HepG2 (cell line): Measurements from ENCODE around the gene CDH13. TPM values are rescaled to one million over a fixed set of nuclear protein-coding genes. Genes with fewer than 3 reads are reported as not detected.

Source experiments
- ATAC-seq: fragments of 200-7000 bp; cut with Tn5 transposase; 3 replicates; pipeline ENCODE4 v1.9.1; 2020; ENCODE audit warnings: mild to moderate bottlenecking, moderate library complexity
- BruUV-seq: library from RNA; stranded (reverse); fragments of 400-500 nt; replicated peaks from 2 replicates; lab custom pipeline; 2021; lab: Mats Ljungman, UMichigan
- CTCF ChIA-PET: fragments of 300-600 bp; formaldehyde crosslinking; extraction: SDS; loops from one replicate; lab custom pipeline; 2021; ENCODE audit warnings: low total read pairs, inconsistent platforms, low intra/inter-chr PET ratio; lab: Yijun Ruan, JAX
- POLR2A ChIA-PET: fragments of 350-600 bp; sonication (Branson Sonifier 250); formaldehyde crosslinking; loops from one replicate; lab custom pipeline; 2020; ENCODE audit warnings: antibody characterized with exemption, inconsistent platforms; lab: Yijun Ruan, JAX
- DNase-seq: peaks from one replicate; pipeline ENCODE4 v3.0.0-alpha.2; 2015; ENCODE audit warnings: low spot score
- FAIRE-seq: peaks from 3 replicates; lab custom pipeline; 2011; peaks lifted over from hg19 to GRCh38; lab: Jason Lieb, UNC
- H2AFZ ChIP-seq: one replicate; pipeline ENCODE4 v1.6.1; 2011; ENCODE audit warnings: low read length, inconsistent platforms
- H3K27ac ChIP-seq: fragments of 300-600 bp; 3 replicates; pipeline ENCODE4 v1.8.0; 2011; ENCODE audit warnings: mixed run types, mild to moderate bottlenecking, mixed read lengths, low read length, inconsistent platforms; ENCODE audit not compliant: insufficient read depth; ENCODE audit errors: extremely low read length
- H3K27me3 ChIP-seq, 2 experiments: fragments of 200-600 bp in 1 of 2; 2 replicates in 1 of 2; 3 replicates in 1 of 2; pipeline versions ENCODE4 v1.6.0 to v1.8.0; 2011; ENCODE audit warnings: low read length in 2 of 2, mild to moderate bottlenecking in 2 of 2, moderate library complexity in 2 of 2, inconsistent platforms in 1 of 2; ENCODE audit not compliant: insufficient read depth in 2 of 2, control insufficient read depth in 1 of 2
- H3K36me3 ChIP-seq, 2 experiments: fragments of 200-600 bp in 1 of 2; replicated peaks in 1 of 2; 2 replicates in 1 of 2; 3 replicates in 1 of 2; pipeline versions ENCODE4 v1.5.1 to v1.8.0; 2011; ENCODE audit warnings: low read length in 2 of 2, inconsistent platforms in 1 of 2; ENCODE audit not compliant: insufficient read depth in 2 of 2, control insufficient read depth in 1 of 2
- H3K4me1 ChIP-seq: 2 replicates; pipeline ENCODE4 v1.5.1; 2012; ENCODE audit warnings: low read length, inconsistent platforms; ENCODE audit not compliant: insufficient read depth
- H3K4me2 ChIP-seq: 2 replicates; pipeline ENCODE4 v1.6.0; 2011; ENCODE audit warnings: low read depth, low read length, inconsistent platforms
- H3K4me3 ChIP-seq, 3 experiments: fragments of 200-600 bp in 1 of 3; sonication (generic), shearing (Covaris generic) in 1 of 3; replicated peaks in 1 of 3; 2 replicates each; pipeline ENCODE4 v1.5.1; 2011 to 2016; ENCODE audit warnings: low read length in 3 of 3, inconsistent platforms in 2 of 3, low read depth in 2 of 3, mild to moderate bottlenecking in 2 of 3, control low read depth in 1 of 3, mixed read lengths in 1 of 3; ENCODE audit not compliant: insufficient read depth in 1 of 3
- H3K79me2 ChIP-seq: one replicate; pipeline ENCODE4 v1.6.1; 2011; ENCODE audit warnings: low read length, inconsistent platforms; ENCODE audit not compliant: insufficient read depth
- H3K9ac ChIP-seq: 2 replicates; pipeline ENCODE4 v1.6.0; 2011; ENCODE audit warnings: mild to moderate bottlenecking, low read depth, low read length, inconsistent platforms; ENCODE audit not compliant: insufficient read depth
- H3K9me3 ChIP-seq: 2 replicates; pipeline ENCODE4 v1.5.1; 2012; ENCODE audit warnings: mild to moderate bottlenecking, low read length
- H4K20me1 ChIP-seq: 2 replicates; pipeline ENCODE4 v1.6.0; 2011; ENCODE audit warnings: inconsistent platforms, mild to moderate bottlenecking, low read length, moderate library complexity; ENCODE audit not compliant: insufficient read depth
- CCAR2 ChIP-seq: fragments of 200-400 bp; formaldehyde crosslinking; optimal IDR thresholded peaks from 2 replicates; pipeline ENCODE3; 2018; ENCODE audit warnings: low read depth, mild to moderate bottlenecking, low read length, moderate library complexity
- EED ChIP-seq: sonication (generic); formaldehyde crosslinking; IDR thresholded peaks from 2 replicates; pipeline ENCODE4 v1.5.0; 2020; ENCODE audit warnings: mild to moderate bottlenecking, missing genetic modification reagents
- ETS1 ChIP-seq: sonication (generic); formaldehyde crosslinking; IDR thresholded peaks from 2 replicates; pipeline ENCODE4 v1.4.0; 2020; ENCODE audit warnings: missing genetic modification reagents
- HMGXB3 ChIP-seq: sonication (generic); formaldehyde crosslinking; IDR thresholded peaks from 2 replicates; pipeline ENCODE4 v1.4.0; 2020; ENCODE audit warnings: missing genetic modification reagents, borderline replicate concordance
- RARA ChIP-seq: IDR thresholded peaks from 2 replicates; pipeline ENCODE4 v1.6.1; 2016; ENCODE audit warnings: missing genetic modification reagents, missing compliant biosample characterization
- RBAK ChIP-seq: sonication (generic); formaldehyde crosslinking; IDR thresholded peaks from 2 replicates; pipeline ENCODE4 v1.5.1; 2020; ENCODE audit warnings: mild to moderate bottlenecking, missing genetic modification reagents
- SAP130 ChIP-seq: IDR thresholded peaks from 2 replicates; pipeline ENCODE4 v1.6.1; 2016; ENCODE audit warnings: low read depth
- SP140L ChIP-seq: sonication (generic); formaldehyde crosslinking; IDR thresholded peaks from 2 replicates; pipeline ENCODE4 v1.4.0; 2020; ENCODE audit warnings: missing genetic modification reagents, borderline replicate concordance
- ZGPAT ChIP-seq: IDR thresholded peaks from 2 replicates; pipeline ENCODE4 v1.6.1; 2016; ENCODE audit warnings: mild to moderate bottlenecking
- ZMAT5 ChIP-seq: sonication (generic); formaldehyde crosslinking; IDR thresholded peaks from 2 replicates; pipeline ENCODE4 v1.5.0; 2020; ENCODE audit warnings: mild to moderate bottlenecking, low read depth, missing genetic modification reagents, borderline replicate concordance
- ZNF101 ChIP-seq: sonication (generic); formaldehyde crosslinking; IDR thresholded peaks from 2 replicates; pipeline ENCODE4 v1.4.0; 2020; ENCODE audit warnings: mild to moderate bottlenecking, low read depth, missing genetic modification reagents, borderline replicate concordance
- ZNF12 ChIP-seq: sonication (generic); formaldehyde crosslinking; IDR thresholded peaks from 2 replicates; pipeline ENCODE4 v1.5.0; 2020; ENCODE audit warnings: missing genetic modification reagents
- ZNF20 ChIP-seq: sonication (generic); formaldehyde crosslinking; IDR thresholded peaks from 2 replicates; pipeline ENCODE4 v1.4.0; 2020; ENCODE audit warnings: mild to moderate bottlenecking, moderate library complexity, missing genetic modification reagents
- ZNF484 ChIP-seq: sonication (generic); formaldehyde crosslinking; IDR thresholded peaks from 2 replicates; pipeline ENCODE4 v1.5.1; 2020; ENCODE audit warnings: mild to moderate bottlenecking, low read depth, missing genetic modification reagents, borderline replicate concordance
- ZNF557 ChIP-seq: sonication (generic); formaldehyde crosslinking; IDR thresholded peaks from 2 replicates; pipeline ENCODE4 v1.4.0; 2020; ENCODE audit warnings: missing genetic modification reagents
- ZNF672 ChIP-seq: sonication (generic); formaldehyde crosslinking; IDR thresholded peaks from 2 replicates; pipeline ENCODE4 v1.8.1; 2022; ENCODE audit warnings: missing genetic modification reagents
- ZNF674 ChIP-seq: sonication (generic); formaldehyde crosslinking; IDR thresholded peaks from 2 replicates; pipeline ENCODE4 v1.5.0; 2020; ENCODE audit warnings: low read depth, mild to moderate bottlenecking, missing genetic modification reagents
- ZNF678 ChIP-seq: sonication (generic); formaldehyde crosslinking; IDR thresholded peaks from 2 replicates; pipeline ENCODE4 v1.4.0; 2020; ENCODE audit warnings: mild to moderate bottlenecking, missing genetic modification reagents
- ZSCAN22 ChIP-seq: sonication (generic); formaldehyde crosslinking; IDR thresholded peaks from 2 replicates; pipeline ENCODE4 v1.4.0; 2020; ENCODE audit warnings: mild to moderate bottlenecking, missing genetic modification reagents
- WGBS: methylation state at CpG from one replicate; pipeline ENCODE4 v1.1.6; 2017; ENCODE audit warnings: low lambda C conversion rate; 5-methylcytosine and 5-hydroxymethylcytosine counted together
- in situ Hi-C: cut with HindIII; loops from 2 replicates; pipeline ENCODE4 v1.10.0; 2017; ENCODE audit warnings: low pct_unique_long_range_greater_than_20kb; ENCODE audit not compliant: extremely low pct_ligation_motif_present
- intact Hi-C: fragments of 100-400 bp; cut with micrococcal nuclease; formaldehyde crosslinking; loops from one replicate; pipeline ENCODE4 v1.10.0; 2022; ENCODE audit not compliant: unreplicated experiment
- polyA plus RNA-seq, 8 experiments: library from polyadenylated mRNA; depleted of rRNA in 3 of 8; stranded (reverse) in 7 of 8; unstranded in 1 of 8; fragments of >200 nt; fragmentation: Illumina TruSeq in 4 of 8; extraction: Trizol in 4 of 8; gene quantifications; 2 replicates each; pipeline versions ENCODE4 v1.2.1 to v1.2.3, GENCODE V29; 2011 to 2016; ENCODE audit warnings: low read depth in 4 of 8, missing spikeins in 1 of 8, mixed read lengths in 1 of 8; ENCODE audit not compliant: insufficient read depth in 1 of 8
- total RNA-seq, 5 experiments: library from RNA; depleted of rRNA; stranded (reverse); fragments of >200 nt; fragmentation: Illumina TruSeq; extraction: Trizol; gene quantifications; 2 replicates each; pipeline ENCODE4 v1.2.3, GENCODE V29; 2016; ENCODE audit warnings: low read depth in 1 of 5

Gene CDH13
- total and polyA plus RNA-seq, 2 of the 13 experiments (the other 11 are each of a cell fraction or from before 2014, with no cell fraction given): not detected

GRCh38 chr16:82695806-82696205 lies 69.0 kb downstream of the CDH13 start (continued):
- TF ChIP-seq ZGPAT (CRISPR knock-in tag): no peak
- no peak for TF ChIP-seq ZSCAN22 (CRISPR knock-in tag)
- TF ChIP-seq RBAK (CRISPR knock-in tag): no peak

GRCh38 chr16:82699260-82699659 lies 72.5 kb downstream of the CDH13 start:
- no peaks in the 10 kb centered on the region for H3K27me3 ChIP-seq
- ChIA-PET POLR2A (no interaction called here), CTCF (no interaction called here)
- no peak overlapping the region for H3K27ac ChIP-seq
- H3K36me3 ChIP-seq: no peaks in the 10 kb centered on the region
- H4K20me1 ChIP-seq: no peaks in the 10 kb centered on the region
- no peak overlapping the region for H3K4me3 ChIP-seq
- WGBS: 38% methylated on average over 3 of the region's 3 CpGs
- no peaks in the 10 kb centered on the region for H3K79me2 ChIP-seq
- DNase-seq (no peak), ATAC-seq (no peak), FAIRE-seq (no peak)
- in situ Hi-C loops (no loop called here), intact Hi-C loops (no loop called here)
- H2AFZ ChIP-seq: no peak overlapping the region
- no TSS peak for BruUV-seq
- no peak overlapping the region for H3K4me2 ChIP-seq
- no peak overlapping the region for H3K9ac ChIP-seq
- H3K9me3 ChIP-seq: no peaks in the 10 kb centered on the region
- no peaks in the 10 kb centered on the region for H3K4me1 ChIP-seq
- TF ChIP-seq EED (CRISPR knock-in tag): no peak
- TF ChIP-seq SAP130 (CRISPR knock-in tag): no peak
- no peak for TF ChIP-seq ZNF678
- TF ChIP-seq ETS1 (CRISPR knock-in tag): no peak
- no peak for TF ChIP-seq RARA
- no peak for TF ChIP-seq ZNF20 (CRISPR knock-in tag)
- TF ChIP-seq ZNF557 (CRISPR knock-in tag): no peak
- no peak for TF ChIP-seq ZNF674 (CRISPR knock-in tag)
- TF ChIP-seq ZMAT5 (CRISPR knock-in tag): no peak
- no peak for TF ChIP-seq ZNF484 (CRISPR knock-in tag)
- TF ChIP-seq ZNF101 (CRISPR knock-in tag): no peak
- no peak for TF ChIP-seq ZNF12 (CRISPR knock-in tag)
- no peak for TF ChIP-seq ZNF672 (CRISPR knock-in tag)
- no peak for TF ChIP-seq HMGXB3 (CRISPR knock-in tag)
- no peak for TF ChIP-seq SP140L (CRISPR knock-in tag)
- no peak for TF ChIP-seq CCAR2
